ENCODE data around the gene ANKRD17.
"Not testable (repeated sequence)": the region's sequence is repeated elsewhere in the genome, so short reads cannot be mapped to it uniquely, and the experiment has no call there.

The ANKRD17 gene

GRCh38 chr4:73258686-73259570 lies at the start of gene ANKRD17:
ANKRD17 (minus strand) TSS chr4:73258798; CDS start chr4:73258668, 130 bp downstream.
- DNase-seq (ENCODE audit: low read depth in 2 of 2) = peak; percentile 81 to 82

- peak in 1 of 2 experiments; percentile 10 for DNase-seq (ENCODE audit: low read depth in 2 of 2)
Measured at GRCh38 chr4:73308286-73308685, 49.7 kb upstream of the ANKRD17 start.

GRCh38 chr4:73303711-73304110 lies 45.1 kb upstream of the ANKRD17 start:
- DNase-seq (ENCODE audit: low read depth in 2 of 2) = no peak

- no peak for DNase-seq (ENCODE audit: low read depth in 2 of 2)
Measured at GRCh38 chr4:73299548-73300280, 41.1 kb upstream of the ANKRD17 start.

DNA sequence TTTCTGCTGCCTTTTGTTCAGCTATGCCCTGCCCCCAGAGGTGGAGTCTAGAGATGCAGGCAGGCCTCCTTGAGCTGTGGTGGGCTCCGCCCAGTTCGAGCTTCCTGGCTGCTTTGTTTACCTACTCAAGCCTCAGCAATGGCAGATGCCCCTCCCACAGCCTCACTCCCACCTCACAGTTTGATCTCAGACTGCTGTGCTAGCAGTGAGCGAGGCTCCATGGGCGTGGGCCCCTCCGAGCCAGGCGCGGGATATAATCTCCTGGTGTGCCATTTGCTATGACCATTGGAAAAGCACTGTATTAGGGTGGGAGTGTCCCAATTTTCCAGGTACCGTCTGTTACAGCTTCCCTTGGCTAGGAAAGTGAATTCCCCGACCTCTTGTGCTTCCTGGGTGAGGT lies 34.1 kb upstream of the ANKRD17 start:
- DNase-seq (ENCODE audit: low read depth in 2 of 2) = not testable (repeated sequence)

- no peak for DNase-seq (ENCODE audit: low read depth in 2 of 2)
Measured at GRCh38 chr4:73281982-73282381, 23.4 kb upstream of the ANKRD17 start.

DNA sequence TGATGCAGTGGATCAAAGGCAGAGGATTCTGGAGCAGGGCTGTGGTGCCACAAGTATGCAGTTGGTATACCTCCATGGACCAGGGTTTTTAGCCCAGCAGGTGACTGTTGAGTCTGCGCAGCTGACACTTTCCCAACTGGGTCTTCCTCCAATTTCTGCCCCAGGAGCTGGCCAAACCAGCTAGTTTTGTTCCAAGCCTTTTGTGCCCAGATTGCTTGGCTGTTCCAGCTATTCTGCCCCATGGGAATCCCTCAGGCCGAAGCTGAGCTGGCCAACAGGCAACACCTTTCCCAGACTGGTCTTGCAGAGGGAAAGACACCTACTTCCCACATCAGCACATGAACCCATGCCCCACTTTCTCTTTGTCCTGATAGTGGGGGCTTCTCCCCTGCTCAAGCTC lies 22.8 kb upstream of the ANKRD17 start:
- DNase-seq (ENCODE audit: low read depth in 2 of 2) = no peak

- no peak for DNase-seq (ENCODE audit: low read depth in 2 of 2)
Measured at GRCh38 chr4:73277201-73277600, 18.6 kb upstream of the ANKRD17 start.

DNA sequence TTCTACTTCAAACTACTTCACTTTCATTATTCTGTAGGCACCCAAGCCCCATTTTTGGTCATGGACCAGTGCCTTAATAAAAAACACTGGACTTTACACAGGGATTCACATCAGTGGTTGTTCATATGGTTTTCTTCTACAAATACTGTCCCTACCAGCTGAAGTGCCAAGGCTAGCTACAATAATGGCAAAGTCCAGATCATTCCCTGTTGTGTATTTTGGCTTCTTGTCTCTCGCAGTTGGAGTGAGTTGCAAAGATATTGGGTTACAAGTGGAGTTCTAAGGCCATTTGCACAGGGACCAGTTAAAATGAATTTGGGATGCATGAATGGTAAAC lies 16.7 kb upstream of the ANKRD17 start:
- DNase-seq (ENCODE audit: low read depth in 2 of 2) = no peak

- no peak for DNase-seq (ENCODE audit: low read depth in 2 of 2)
Measured at GRCh38 chr4:73272816-73273215, 14.2 kb upstream of the ANKRD17 start.

- DNase-seq (ENCODE audit: low read depth in 2 of 2) = no peak
Measured at GRCh38 chr4:73267050-73267449, 8.5 kb upstream of the ANKRD17 start.

DNA sequence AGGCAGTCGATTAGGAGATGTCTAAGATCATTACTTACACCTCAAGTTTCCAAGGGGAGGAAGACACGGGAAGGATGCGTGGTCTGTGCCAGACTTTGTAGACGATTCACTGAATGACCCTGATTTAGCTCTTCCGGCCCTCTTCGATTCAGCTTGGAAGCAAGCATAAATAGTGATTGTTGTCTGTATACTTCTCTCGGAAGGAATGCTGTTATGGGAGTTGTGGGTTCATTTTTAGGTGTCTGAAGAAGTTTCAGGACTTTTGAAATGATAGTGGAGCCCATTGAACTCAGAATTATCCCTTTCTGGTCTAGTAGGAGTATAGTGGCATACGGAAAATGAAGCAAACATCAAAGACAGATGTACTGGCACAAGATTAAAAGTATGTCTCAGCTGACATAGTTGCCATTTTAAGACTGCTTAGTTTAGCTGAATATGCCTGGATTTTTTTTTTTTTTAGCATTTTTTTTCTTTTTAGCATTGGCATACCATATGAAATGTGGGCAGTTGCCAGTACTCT lies 1.0 kb upstream of the ANKRD17 start:
- no peak for DNase-seq (ENCODE audit: low read depth in 2 of 2)

DNA sequence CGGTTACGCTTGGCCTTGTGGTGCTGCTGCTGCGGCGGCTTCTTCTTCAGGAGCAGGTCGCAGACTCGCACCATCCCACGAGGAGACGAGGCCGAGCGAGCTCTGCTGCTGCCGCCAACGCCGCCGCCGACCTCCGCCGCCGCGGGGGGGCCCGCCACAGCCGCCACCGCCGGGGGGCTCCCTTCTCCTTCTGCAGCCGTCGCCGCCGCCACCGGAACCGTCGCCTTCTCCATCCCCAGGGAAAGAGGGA lies 237 bp downstream of the ANKRD17 start:
- no peak for DNase-seq (ENCODE audit: low read depth in 2 of 2)

GRCh38 chr4:73257651-73258435 lies 755 bp downstream of the ANKRD17 start:
- DNase-seq (ENCODE audit: low read depth in 2 of 2) = no peak

DNA sequence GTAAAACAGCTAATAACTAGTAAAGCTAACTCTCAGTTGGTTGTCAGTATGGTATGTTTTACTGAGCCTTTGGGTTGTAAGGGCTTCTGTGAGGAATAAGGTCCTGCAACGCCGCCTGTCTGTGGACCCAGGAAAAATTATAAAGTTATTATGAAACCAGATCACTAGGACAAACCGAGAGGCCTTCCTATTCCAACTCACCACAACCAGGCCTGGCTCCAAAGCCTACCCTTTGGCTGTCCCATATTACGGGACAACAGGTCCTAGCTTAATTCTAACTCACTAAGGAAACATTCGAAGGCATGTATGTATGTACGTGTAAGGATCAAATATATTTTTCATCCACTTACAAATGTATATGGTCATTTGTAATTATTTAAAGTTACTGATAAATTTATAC lies 1.4 kb downstream of the ANKRD17 start:
- peak; percentile 52 to 56 for DNase-seq (ENCODE audit: low read depth in 2 of 2)

- DNase-seq (ENCODE audit: low read depth in 2 of 2) = not testable (repeated sequence)
Measured at GRCh38 chr4:73255847-73256246, 2.8 kb downstream of the ANKRD17 start.

DNA sequence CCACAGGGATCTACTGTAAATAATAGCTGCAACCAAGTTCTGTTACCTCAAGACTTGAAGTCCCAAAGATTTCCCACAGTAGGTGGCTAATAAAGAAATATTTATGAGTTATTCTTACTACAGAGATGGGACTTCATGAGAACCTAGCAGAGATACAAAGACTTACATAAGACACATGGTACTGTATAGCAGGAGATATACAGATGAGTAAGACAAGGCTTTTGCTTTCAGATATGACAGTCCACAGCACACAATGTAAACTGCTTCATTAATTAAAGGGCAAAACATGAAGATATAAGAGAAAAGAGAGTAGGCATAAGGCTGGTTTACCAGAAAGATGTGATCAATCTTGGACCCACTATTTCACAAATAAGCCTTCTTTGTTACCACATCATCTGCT lies 6.6 kb downstream of the ANKRD17 start:
- no peak for DNase-seq (ENCODE audit: low read depth in 2 of 2)

GRCh38 chr4:73251384-73251783 lies 7.2 kb downstream of the ANKRD17 start:
- no peak for DNase-seq (ENCODE audit: low read depth in 2 of 2)

- DNase-seq (ENCODE audit: low read depth in 2 of 2) = no peak
Measured at GRCh38 chr4:73250642-73251041, 8.0 kb downstream of the ANKRD17 start.

- no peak for DNase-seq (ENCODE audit: low read depth in 2 of 2)
Measured at GRCh38 chr4:73248821-73249220, 9.8 kb downstream of the ANKRD17 start.

DNA sequence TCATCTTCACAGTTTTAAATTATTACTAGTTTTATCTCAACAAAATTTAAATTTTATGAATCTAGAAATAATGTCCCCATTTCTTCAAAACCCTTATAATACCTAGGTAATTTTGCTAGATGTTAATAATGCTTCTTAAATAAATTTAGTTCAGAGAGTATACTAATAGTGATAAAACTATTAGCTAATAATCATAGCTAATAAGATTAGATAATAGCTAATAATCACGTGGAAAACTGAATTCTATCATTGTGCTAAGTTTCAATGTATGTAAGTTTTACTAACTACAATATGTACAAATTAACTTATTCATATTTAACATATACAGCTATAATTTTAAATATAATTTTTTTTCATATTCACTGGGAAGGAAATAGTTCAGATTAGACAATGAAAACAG lies 10.2 kb downstream of the ANKRD17 start:
- no peak for DNase-seq (ENCODE audit: low read depth in 2 of 2)

GRCh38 chr4:73247100-73247499 lies 11.5 kb downstream of the ANKRD17 start:
- DNase-seq (ENCODE audit: low read depth in 2 of 2) = no peak
